ENCODE measurements around the gene DNMT3L. TPM values are rescaled to one million over a fixed set of nuclear protein-coding genes. Genes with fewer than 3 reads are reported as not detected.
"Not testable (repeated sequence)": the region's sequence is repeated elsewhere in the genome, so short reads cannot be mapped to it uniquely, and the experiment has no call there.

Gene DNMT3L
- total and polyA plus RNA-seq, 8 donors, result not detected

DNA sequence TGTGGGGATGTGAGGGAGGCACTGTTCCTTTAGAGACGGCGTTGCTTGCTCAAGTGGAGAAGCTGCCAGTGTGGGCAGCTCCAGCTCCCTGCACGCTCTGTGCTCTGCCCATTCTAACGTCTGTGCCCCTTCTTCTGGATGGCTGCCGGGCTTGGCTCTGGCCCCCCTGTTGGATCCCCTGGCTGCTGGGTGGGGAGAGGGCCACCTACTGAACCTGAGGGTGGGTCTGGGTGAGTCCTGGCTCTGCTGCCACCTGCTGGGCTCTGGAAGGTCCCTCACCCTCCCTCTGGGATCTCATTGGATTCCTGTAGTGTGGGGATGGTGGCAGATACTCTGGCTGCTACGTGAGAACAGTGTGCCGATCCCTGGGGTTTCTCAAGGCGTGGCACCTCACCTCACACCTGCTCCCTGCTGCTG is 43.2 kb upstream of the DNMT3L start:
- Histone ChIP-seq H3K4me1 (peaks cover 45 to 71% (median 65%) of the 10 kb centered on the region in 4 donors), H3K9me3 (no peaks in the 10 kb centered on the region), H3K36me3 (peaks cover 0 to 45% (median 34%) of the 10 kb centered on the region in 4 donors), H3K27ac (peak overlapping the region in 2 of 5 donors; percentile 37 to 95), H3K27me3 (no peaks in the 10 kb centered on the region), H3K4me3 (no peak overlapping the region)
- WGBS, 5 donors, result 34 to 53% (median 48%) methylated on average over 3 to 8 of the region's 8 CpGs
- peak; percentile 43 to 86 for DNase-seq
- intact Hi-C loops (cut with DNase I; ENCODE audit: low total_unique reads), result no loop called here
- TF ChIP-seq, protein P1, sequence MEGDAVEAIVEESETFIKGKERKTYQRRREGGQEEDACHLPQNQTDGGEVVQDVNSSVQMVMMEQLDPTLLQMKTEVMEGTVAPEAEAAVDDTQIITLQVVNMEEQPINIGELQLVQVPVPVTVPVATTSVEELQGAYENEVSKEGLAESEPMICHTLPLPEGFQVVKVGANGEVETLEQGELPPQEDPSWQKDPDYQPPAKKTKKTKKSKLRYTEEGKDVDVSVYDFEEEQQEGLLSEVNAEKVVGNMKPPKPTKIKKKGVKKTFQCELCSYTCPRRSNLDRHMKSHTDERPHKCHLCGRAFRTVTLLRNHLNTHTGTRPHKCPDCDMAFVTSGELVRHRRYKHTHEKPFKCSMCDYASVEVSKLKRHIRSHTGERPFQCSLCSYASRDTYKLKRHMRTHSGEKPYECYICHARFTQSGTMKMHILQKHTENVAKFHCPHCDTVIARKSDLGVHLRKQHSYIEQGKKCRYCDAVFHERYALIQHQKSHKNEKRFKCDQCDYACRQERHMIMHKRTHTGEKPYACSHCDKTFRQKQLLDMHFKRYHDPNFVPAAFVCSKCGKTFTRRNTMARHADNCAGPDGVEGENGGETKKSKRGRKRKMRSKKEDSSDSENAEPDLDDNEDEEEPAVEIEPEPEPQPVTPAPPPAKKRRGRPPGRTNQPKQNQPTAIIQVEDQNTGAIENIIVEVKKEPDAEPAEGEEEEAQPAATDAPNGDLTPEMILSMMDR (IDR thresholded peaks at IDR 0.05), result peak in 5 of 7 experiments; percentile 32 to 60 (median 44)
- no peak for TF ChIP-seq POLR2AphosphoS5 (IDR thresholded peaks at IDR 0.05)

DNA sequence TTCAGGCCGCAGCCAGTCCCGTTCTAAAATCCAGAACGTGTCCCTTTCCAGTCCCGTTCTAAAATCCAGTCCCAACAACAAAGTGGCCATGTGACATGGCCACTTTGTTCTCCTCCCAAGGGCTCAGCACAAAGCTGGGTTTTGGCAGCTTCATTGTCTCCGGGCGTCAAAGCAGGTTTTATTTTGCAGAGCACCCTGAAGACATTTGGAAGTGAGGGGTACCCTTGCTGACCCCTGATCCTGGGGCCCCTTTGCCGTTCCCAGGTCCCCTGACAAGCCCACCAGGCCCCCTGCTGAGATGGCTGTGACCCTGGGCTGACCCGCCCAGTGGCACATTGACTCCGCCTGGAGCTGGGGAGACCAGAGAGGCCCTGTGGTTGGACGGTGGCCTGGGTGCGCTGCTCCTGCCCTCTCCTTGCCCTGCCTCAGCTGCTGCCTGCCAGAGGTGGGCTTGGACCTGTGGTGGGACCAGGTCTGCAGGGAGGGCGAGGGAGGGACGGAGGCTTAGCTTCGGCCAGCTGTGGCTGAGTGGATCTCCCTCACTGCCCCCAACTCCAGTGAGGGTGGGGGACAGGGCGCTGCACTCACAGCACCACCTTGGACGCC is 42.4 kb upstream of the DNMT3L start:
- peaks cover 0 to 37% (median 26%) of the 10 kb centered on the region in 4 donors for H3K36me3 ChIP-seq
- TF ChIP-seq, protein P1 (IDR thresholded peaks at IDR 0.05), result no peak
- TF ChIP-seq POLR2A (IDR thresholded peaks at IDR 0.05) (no peak), EP300 (IDR thresholded peaks at IDR 0.05) (no peak), POLR2AphosphoS5 (IDR thresholded peaks at IDR 0.05) (no peak)
- peak overlapping the region; percentile 27 to 98 (median 95) for H3K27ac ChIP-seq
- DNase-seq, result no peak
- intact Hi-C loops (cut with DNase I; ENCODE audit: low total_unique reads), result no loop called here
- 54 to 65% (median 58%) methylated on average over 13 to 16 of the region's 16 CpGs for WGBS, 5 donors
- no peaks in the 10 kb centered on the region for H3K27me3 ChIP-seq
- H3K4me1 ChIP-seq, result peaks cover 50 to 77% (median 70%) of the 10 kb centered on the region in 4 donors
- H3K4me3 ChIP-seq, result no peak overlapping the region
- H3K9me3 ChIP-seq, result no peaks in the 10 kb centered on the region

DNA sequence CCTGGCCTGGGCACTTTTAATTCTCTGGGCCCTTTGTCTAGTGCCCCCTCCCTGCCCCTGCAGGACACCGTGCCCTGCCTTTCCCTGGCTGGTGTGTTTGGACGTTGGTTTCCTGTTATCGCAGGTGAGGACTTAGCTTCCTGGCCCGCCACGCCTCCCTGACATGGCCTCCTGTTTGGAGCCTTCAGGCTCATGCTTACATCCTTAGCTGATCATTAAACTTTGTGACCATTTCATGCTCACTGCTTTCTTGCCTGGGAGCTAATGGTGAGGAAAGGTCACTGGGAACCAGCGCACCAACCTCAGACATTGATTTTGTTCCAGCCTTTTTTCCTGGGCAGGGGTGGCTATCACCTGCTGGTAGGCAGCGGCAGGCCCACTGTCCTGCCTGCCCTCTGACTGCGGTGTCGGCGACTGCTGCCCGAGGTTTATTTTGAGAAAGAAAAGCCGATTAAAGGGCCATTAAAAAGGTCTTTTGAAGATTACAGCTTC is 41.8 kb upstream of the DNMT3L start:
- Histone ChIP-seq H3K9me3 (no peaks in the 10 kb centered on the region), H3K36me3 (peaks cover 0 to 32% (median 21%) of the 10 kb centered on the region in 4 donors), H3K4me3 (no peak overlapping the region), H3K27me3 (no peaks in the 10 kb centered on the region), H3K27ac (peak overlapping the region; percentile 94 to 98 (median 96)), H3K4me1 (peaks cover 50 to 83% (median 73%) of the 10 kb centered on the region in 4 donors)
- TF ChIP-seq POLR2AphosphoS5 (IDR thresholded peaks at IDR 0.05), result peak in 1 of 3 donors; percentile 59
- TF ChIP-seq, protein P1 (IDR thresholded peaks at IDR 0.05), result no peak
- TF ChIP-seq POLR2A (IDR thresholded peaks at IDR 0.05), result no peak
- intact Hi-C loops (cut with DNase I; ENCODE audit: low total_unique reads), result no loop called here
- 25 to 61% (median 45%) methylated on average over 12 of the region's 12 CpGs for WGBS, 5 donors
- peak; percentile 78 to 86 for DNase-seq

DNA sequence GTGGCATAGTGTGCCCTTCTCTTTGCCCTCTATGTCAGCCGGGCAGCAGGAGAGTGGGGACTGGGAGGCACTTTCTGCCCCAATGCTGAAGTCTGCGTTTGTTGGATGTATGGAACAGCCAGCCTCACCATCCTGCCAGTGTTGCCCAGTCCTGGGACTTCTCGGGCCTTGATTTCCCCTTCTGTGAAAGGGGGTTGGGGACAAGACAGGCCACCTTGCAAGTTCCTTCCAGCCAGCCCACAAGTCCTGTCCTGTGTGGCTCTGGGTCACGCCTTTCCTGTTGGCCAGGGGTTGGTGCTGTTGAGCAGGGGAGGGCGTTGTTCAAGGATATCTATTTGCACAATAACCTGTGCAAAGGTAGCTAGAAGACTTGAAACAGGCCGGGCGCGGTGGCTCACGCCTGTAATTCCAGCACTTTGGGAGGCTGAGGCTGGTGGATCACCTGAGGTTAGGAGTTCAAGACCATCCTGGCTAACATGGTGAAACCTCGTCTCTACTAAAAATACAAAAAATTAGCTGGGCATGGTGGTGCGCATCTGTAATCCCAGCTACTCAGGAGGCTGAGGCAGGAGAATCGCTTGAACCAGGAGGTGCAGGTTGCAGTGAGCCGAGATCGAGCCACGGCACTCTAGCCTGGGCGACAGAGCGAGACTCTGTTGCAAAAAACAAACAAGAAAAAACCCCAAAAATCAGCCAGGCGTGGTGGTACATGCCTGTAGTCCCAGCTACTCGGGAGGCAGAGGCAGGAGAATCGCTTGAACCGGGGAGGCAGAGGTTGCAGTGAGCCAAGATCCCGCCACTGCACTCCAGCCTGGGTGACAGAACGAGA is 41.1 kb upstream of the DNMT3L start:
- intact Hi-C loops (cut with DNase I; ENCODE audit: low total_unique reads); H3K27me3 ChIP-seq; H3K9me3 ChIP-seq: not testable (repeated sequence)
- DNase-seq, result peak; percentile 77 to 85
- Histone ChIP-seq H3K4me1 (peaks cover 52 to 90% (median 77%) of the 10 kb centered on the region in 4 donors), H3K4me3 (peak overlapping the region in 1 of 4 donors; percentile 77), H3K36me3 (peaks cover 0 to 24% (median 14%) of the 10 kb centered on the region in 4 donors), H3K27ac (peak overlapping the region; percentile 94 to 98 (median 96))
- TF ChIP-seq, protein P1 (IDR thresholded peaks at IDR 0.05), result peak in 2 of 7 experiments; percentile 10 to 12
- peak in 1 of 3 donors; percentile 62 for TF ChIP-seq POLR2AphosphoS5 (IDR thresholded peaks at IDR 0.05)
- 54 to 59% (median 58%) methylated on average over 21 to 23 of the region's 23 CpGs for WGBS, 5 donors

Data from stomach (tissue), 9 donors.